GM18909 (cell line): ENCODE data around the gene CENPC.
A peak's percentile ranks its signal among the peaks of the same experiment; 100 is the strongest.
"Not testable (repeated sequence)": the region's sequence is repeated elsewhere in the genome, so short reads cannot be mapped to it uniquely, and the experiment has no call there.

Experiments
- ATAC-seq: cut with Tn5 transposase; IDR thresholded peaks from one replicate; pipeline ENCODE4 v1.9.1; 2021; ENCODE audit warnings: mild to moderate bottlenecking; ENCODE audit not compliant: unreplicated experiment, poor library complexity

Gene CENPC

DNA sequence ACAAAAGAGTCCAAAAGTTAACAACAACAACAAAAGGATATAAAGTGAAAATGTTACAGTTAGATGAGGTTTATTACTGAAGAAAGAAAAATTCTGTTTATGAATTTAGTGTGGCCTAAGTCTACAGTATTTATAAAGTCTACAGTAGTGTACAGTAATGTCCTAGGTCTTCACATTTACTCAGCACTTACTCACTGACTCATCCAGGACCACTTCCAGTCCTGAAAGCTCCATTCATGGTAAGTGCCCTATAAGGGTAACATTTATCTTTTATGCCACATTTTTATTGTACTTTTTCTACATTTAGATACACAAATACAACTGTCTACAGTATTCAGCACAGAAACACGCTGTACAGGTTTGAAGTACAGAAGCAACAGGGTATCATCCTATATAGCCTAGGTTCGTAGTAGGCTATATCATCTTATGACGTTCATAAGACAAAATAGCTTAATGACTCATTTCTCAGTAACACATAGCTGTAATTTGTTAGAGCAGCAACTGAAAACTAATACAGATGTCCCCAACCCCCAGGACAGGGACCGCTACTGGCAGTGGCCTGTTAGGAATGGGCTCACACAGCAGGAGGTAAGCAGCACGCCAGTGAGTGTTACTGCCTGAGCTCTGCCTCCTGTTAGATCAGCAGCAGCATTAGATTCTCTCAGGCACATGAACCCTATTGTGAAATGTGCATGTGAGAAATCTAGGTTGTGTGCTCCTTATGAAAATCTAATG is 61.3 kb downstream of the CENPC start:
- ATAC-seq: no peak

DNA sequence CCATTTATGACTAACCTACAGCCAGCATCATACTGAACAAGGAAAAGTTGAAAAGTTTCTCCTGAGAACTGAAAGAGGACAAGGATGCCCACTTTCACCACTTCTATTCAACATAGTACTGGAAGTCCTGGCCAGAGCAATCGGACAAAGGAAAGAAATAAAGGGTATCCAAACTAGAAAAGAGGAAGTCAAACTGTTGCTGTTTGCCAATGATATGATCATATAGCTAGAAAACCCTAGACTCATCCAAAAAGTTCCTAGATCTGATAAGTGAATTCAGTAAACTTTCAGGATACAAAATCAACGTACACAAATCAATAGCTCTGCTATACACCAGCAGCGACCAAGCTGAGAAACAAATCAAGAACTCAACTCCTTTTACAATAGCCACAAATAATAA is 64.5 kb downstream of the CENPC start:
- no peak for ATAC-seq

DNA sequence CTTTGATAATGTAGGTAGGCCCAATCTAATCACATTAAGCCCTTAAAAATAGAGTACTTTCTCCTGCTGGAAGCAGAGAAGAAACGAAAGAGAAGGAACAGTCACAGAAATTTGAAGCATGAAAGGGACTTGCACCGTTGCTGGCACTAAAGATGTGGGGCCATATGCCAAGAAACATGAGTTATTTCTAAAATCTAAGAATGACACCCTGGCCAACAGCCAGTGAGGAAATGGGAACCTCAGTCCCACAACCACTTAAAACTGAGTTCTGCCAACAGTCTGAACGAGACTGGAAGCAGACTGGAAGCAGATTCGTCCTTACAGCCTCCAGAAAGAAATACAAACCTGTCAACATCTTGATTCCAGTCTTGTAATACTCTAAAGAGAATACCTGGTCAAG is 70.1 kb downstream of the CENPC start:
- ATAC-seq: no peak

DNA sequence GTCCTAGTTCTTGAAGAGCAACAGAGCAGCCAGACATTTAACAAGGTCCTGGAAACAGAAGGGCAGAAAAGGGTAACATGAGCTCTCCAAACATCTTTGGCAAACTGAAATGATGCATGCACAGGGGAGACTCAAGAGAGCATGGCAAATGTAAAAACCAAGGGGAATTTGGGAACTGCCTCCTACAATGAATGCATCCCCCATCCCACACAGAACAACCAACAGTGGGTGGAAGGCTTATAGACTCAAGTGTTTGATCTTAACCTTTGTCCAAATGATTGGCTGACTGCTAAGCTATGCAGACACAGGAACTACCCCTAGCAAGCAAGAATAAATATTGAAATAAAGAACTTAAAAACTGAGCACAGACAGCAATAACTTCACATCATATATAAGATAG is 74.4 kb downstream of the CENPC start:
- no peak for ATAC-seq

GRCh38 chr4:67468830-67469229 is 76.5 kb downstream of the CENPC start:
- no peak for ATAC-seq

DNA sequence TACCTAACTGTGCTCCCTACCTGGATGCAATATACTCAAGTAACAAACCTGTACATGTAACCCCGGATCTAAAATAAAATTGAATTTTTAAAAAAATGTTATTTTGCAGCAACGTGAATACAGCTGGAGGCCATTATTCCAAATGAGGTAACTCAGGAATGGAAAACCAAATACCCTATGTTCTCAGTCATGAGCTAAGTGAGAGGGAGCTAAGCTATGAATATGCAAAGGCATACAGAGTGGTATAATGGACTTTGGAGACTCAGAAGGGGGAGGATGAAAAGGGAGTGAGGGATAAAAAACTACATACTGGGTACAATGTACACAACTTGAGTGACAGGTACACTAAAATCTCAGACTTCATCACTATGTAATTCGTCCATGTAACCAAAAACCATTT is 78.6 kb downstream of the CENPC start:
- no peak for ATAC-seq

DNA sequence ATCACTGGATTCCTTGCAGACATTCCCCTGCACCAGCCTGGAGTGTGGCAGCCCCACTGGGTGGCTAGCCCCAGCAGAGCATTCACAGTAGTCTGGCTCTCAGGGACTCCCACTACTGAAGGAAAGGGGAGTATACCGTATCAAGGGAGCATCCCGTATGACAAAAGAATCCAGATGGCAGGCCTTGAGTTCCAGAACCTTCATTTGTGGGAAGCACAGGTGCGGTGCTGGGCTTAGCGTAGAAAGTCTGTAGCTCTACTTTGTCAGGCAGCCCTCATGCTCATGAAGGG is 79.6 kb downstream of the CENPC start:
- no peak for ATAC-seq

DNA sequence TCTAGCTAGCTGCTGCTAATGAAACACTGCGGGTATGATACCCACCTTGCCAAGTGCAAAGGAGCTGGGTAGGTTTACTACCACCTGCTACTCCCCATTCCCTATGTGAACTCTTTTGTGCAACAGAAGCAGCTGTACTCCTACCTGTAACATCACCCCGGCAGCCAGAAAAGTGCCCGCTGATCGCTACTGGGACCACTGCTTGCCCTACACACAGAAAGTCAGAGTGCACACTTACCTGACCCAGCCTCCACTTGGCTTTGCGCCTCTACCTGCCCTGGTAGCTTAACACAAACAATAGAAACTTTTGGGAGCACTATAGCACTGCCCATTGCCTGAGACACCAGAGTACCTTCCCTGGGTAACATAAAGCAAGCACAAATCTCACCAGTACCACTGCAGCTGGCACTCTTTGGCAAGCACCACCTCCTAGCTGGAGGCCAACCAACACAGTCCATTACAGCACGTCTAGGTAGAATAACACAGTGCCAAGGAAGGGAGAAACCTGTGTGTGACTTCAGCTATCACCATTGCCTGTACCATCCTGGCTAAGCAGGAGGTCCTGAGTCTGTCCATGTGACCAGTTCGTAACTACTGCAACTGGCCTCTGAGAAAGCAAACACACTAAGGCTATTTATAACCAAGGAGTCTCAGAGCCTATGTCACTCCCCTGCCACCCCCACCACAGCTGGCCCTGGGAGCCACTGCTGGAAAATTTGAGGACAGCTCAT is 80.1 kb downstream of the CENPC start:
- no peak for ATAC-seq

DNA sequence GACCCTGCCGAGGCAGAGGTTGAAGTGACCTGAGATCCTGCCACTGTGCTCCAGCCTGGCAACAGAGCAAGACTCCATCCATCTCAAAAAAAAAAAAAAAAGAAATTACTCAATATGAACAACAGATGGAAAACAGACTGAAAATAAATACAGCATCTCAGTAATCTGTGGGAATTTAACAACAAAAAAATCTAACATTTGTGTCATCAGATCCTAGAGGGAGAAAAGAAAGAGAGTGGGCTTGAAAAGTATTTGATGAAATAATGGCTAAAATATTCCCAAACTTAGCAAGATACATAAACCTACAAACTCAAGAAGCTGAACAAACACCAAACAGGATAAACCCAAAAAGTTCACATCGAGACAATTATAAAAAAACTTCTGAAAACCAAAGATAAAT is 84.7 kb downstream of the CENPC start:
- ATAC-seq: no peak

DNA sequence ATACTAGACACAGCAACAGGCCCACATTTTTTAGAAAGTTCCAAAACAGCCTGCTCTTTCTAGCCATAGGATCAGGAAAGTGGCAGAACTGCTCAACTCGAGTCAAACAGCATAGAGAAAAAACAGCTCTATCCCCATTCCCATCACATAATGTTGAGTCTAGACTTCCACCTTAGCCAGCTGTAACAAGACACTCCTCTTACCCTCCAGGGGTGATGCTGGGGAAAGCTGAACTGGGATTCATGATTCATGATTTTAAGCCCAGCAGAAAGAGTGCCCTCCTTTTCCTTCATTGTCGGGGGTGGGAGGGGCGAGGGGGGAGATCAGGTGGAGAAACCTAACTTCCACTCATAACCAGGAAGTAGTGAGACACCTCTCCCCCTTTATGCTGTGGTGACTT is 86.1 kb downstream of the CENPC start:
- no peak for ATAC-seq

DNA sequence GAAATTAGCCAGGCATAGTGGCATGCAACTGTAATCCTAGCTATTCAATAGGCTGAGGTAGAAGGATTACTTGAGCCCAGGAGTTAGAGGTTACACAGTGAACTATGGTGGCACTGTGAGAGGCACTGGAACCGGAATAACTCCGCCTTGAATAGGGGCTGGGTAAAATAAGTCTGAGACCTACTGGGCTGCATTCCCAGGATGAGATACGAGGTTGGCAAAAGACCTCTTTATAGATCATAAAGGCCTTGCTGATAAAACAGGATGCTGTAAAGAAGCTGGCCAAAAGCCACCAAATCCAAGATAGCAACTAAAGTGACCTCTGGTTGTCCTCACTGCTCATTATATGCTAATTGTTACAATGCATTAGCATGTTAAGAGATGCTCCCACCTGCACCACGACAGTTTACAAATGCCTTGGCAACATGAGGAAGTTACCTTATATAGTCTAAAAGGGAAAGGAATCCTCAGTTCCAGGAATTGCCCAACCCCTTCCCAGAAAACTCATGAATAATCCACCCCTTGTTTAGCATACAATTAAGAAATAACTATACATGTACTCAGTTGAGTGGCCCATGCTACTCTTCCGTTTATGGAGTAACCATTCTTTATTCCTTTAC is 88.6 kb downstream of the CENPC start:
- no peak for ATAC-seq

GRCh38 chr4:67452846-67453205 is 92.5 kb downstream of the CENPC start:
- not testable (repeated sequence) for ATAC-seq

- ATAC-seq: no peak
These were observed 93.0 kb downstream of the CENPC start for GRCh38 chr4:67452100-67452845.

DNA sequence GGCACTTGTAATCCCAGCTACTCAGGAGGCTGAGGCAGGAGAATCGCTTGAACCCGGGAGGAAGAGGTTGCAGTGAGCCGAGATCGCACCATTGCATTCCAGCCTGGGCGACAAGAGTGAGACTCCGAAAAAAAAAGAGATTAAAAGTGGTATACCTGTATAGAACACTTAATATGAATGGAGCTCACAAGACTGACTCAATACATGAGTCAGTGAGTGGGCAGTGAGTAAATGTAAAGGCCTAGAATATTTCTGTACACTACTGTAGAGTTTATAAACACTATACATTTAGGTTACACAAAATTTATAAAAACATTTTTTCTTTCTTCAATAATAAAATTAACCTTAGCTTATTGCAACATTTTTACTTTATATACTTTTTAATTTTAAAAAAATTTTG is 93.8 kb downstream of the CENPC start:
- ATAC-seq: no peak

DNA sequence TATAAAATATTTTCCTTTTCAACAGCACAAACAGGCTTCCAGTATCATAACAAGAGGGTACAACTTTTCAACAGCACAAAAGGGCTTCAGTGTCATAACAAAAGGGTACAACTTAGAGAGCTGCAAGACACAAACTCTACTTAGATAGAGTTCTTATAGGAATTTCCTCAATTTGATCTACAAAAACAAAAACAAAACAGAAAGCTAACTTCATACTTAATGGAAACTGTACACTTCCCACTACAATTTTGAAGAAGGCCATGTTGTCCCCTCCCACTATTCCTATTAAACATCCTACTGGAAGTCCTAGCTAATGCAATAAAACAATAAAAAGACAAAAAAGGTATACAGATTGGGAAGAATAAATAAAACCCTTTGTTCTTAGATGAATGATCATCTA is 96.7 kb downstream of the CENPC start:
- ATAC-seq: no peak

DNA sequence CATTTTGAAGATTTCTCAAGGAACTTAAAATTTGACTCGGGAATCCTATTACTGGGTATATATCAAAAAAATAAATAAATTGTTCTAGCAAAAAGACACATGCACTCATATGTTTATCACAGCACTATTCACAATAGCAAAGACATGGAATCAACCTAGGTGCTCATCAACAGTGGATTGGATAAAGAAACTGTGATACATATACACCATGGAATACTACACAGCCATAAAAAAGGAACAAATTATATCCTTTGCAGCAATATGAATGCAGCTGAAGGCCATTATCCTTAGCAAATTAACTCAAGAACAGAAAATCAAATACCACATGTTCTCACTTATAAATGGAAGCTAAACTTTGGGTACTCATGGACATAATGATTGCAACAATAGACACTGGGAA is 97.4 kb downstream of the CENPC start:
- no peak for ATAC-seq

GRCh38 chr4:67446811-67447210 is 98.5 kb downstream of the CENPC start:
- no peak for ATAC-seq

DNA sequence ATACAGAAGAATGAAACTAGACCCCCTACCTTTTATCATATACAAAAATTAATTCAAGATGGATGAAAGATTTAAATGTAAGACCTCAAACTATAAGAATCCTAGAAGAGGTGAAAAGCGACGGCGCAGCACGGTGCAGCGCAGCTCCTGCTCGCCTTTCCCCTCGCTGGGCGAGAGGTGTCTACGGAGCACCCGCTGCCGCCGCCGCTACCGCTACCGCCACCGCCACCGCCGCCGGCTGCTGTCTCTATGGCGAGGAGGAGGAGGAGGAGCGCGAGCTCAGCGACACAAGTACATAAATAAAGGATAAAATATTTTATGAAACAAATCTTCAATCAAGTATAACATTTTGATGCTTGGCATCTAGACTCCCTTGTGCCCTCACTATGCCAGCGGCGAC is 99.4 kb downstream of the CENPC start:
- ATAC-seq: not testable (repeated sequence)

GRCh38 chr4:67438975-67439374 is 106.3 kb downstream of the CENPC start:
- no peak for ATAC-seq

GRCh38 chr4:67437974-67438713 is 107.2 kb downstream of the CENPC start:
- ATAC-seq: no peak

GRCh38 chr4:67436742-67437141 is 108.6 kb downstream of the CENPC start:
- ATAC-seq: peak; percentile 95
